CD4-positive, alpha-beta T cell treated with Interleukin-10 for 1 hour (primary cell): ENCODE data around the gene MAP7D1.

ENCODE experiments used
- DNase-seq: peaks from one replicate; pipeline ENCODE4 v3.0.0-alpha.2; 2020

MAP7D1 gene

DNA sequence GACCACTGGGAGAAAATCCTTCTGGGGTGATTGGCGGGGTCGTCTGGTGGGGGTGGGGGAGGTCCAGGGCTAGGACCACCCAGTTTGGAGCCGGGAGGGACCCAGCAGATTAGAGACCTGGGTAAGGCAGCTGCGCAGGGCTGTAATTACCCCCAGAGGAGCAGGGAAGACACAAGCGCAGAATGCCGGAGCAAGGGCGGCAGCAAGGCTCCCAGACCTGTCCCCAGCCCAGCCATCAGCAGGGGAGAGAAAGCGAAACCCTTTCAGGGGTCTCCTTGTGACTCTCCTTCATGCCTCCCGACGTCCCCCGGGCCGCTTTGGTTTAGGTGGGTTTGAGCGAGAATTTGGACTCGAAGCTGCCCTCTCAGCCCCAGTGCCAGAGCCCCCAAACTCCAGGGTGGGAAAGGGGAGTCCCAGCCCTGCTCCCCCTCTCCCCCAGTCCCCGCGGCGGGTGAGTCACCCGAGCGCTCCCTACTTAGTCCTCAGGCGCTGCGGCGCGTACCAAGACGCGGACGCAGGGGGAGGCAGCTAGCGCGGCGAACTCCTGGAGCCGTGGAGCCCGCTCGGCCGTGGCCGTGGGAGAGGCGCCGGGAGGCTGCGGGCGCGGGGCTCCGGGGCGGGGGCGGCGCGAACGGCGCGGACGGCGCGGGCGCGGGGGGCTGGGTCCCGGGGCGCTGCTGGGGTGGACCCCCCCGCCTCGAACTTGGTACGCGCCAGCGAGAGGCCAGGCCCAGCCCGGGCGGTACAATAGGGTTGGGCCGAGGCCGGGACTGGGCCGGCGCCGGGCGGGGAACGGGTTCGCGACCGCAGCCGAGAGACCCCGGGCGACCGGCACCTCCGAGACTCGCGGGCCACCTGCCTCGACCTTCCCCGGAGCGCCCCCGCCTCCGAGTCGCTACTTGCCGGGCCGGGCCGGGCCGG, at the start of gene MAP7D1:
MAP7D1 (plus strand) TSS at position 753 of the 921 bp plus-strand sequence. CDS start 258 bp downstream, outside the sequence.
- DNase-seq, result peak; percentile 88

DNA sequence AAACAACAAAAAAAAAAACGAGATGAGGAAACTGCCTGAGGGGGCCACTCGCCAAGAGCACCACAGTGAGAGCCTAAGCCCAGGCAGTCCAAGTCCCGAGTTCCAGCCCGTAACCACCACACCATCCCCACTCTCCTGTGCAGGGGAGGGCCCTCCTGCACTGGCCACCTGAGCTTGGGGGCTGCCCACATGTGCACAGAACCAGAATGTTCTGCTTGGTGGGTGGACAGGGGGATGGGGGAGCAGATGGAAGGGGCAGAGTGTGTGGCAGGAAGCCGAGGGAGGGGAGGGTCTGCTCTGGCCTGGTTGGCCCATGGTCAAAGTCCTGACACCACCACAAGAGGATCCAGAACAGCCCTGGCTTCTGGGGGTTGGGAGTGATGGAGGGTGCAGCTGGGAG, 49.7 kb upstream of the MAP7D1 start:
- DNase-seq, result no peak

DNA sequence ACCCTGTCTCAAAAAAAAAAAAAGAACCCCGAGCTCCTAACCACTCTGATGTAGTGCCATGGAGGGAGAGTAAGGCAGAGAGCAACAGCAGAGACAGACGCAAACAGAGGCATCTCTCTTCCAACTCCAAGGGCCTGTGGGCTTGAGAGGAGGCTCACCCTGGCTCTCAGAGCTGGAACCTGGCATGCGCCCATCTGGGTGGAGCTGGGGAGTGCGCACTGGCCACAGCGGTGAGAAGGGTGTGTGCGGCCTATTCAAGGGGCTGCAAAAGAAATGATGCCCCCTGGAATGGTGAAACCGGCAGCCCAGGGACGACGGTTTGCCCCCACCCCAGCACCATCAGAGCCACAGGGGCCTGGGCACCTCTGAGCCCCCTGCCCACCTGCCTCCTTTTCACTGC, 48.6 kb upstream of the MAP7D1 start:
- DNase-seq, result no peak

DNA sequence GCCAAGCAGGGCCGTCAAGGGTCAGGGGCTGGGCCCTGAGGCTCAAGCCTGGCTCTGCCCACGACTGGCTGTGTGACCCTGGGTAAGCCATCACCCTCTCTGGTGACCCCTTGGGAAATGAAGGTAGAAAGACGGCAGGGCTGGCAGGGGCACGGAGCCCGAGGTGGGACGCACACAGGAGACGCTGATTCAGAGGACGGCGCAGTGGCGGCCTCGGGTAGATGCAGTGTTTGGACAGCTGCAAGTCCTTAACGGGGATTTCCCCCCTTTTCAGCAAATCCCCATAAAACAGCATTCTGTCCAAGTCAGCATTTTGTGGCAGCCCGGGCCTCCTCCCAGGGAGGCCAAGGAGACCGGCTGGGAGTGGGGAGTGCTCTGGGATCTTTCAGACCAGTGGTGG, 47.6 kb upstream of the MAP7D1 start:
- DNase-seq, result no peak

DNA sequence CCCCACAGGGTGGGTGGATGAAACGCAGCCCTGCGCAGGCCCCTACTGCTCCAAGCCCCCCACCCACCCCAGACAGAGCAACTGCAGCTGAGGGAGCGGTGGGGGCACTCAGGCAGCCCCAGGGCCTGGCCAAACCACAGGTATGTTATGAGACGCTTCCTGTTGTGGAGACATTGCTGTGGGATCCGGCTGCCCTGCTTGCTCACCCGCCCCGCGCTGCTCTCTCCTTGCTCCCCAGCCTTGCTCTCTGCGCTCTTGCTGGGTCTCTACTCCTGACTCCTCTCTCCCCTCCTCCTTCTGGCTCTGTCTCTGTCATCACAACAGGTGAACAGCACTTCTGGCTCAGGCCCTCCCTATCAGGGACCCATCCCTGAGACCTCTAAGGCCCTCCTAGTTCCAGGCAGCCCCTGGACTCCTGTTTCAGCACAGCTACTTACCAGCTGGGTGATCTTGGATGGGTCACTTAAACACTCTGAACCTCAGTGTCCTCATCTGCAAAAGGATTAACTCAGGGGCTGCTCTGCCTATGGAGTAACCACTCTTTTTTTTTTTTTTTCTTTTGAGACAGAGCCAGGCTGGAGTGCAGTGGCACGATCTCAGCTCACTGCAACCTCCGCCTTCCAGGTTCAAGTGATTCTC, 46.8 kb upstream of the MAP7D1 start:
- DNase-seq, result peak; percentile 36

DNA sequence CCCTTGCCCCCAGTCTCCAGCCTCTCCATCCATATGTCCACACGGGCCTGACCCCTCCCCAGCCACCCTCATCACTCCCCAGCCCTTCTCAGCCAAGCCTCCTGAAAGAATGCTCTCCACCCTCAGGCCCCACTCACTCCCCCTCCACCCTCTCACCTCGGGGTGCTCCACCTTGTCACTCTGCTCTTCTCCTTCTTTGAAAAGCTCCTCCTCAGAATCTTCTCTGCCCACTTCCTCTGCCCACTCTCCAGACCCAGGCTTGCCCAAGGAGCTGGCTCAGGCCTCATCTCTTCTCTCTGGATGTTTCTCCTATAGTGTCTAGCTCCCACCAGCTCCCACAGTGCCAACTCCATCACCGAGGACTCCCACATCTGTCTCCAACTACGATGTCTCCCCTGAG, 44.8 kb upstream of the MAP7D1 start:
- DNase-seq, result no peak

DNA sequence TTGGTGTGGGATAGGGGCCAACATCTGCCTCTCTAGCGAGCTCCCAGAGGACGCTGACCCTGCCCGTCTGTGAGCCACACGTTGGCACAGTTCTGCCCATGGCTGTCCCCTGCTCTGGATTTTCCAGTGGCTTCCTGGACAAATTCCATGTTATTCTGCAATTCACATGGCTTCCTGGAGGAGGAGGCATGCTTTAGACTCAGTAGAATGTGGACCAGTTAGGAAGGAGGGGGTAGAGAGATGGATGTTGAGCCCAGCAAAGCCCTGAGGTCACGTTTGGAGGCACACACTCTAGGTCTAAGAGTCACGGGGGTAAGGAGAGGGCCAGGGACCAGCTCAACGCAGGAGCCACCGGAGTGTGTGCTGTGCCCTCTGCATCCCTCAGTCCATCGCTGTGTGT, 43.1 kb upstream of the MAP7D1 start:
- DNase-seq, result no peak

DNA sequence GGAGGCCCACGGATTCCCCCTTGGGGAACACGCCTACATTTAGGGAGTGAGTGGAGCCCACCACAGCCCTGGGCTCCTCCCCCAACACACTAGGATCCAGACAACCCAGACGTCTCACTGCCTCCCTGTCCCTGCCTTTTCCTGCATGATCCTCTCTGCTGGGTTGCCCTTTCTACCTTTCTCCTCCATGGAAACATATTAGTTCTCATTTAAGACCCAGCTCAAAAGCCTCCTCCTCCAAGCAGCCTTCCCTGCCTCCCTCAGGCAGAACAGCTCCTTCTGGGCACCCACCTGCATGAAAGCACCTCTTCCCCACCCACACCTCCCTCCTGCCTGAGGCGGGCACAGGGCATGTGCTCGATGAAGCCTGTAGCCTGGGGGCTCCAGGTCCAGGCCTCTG, 41.6 kb upstream of the MAP7D1 start:
- DNase-seq, result no peak

DNA sequence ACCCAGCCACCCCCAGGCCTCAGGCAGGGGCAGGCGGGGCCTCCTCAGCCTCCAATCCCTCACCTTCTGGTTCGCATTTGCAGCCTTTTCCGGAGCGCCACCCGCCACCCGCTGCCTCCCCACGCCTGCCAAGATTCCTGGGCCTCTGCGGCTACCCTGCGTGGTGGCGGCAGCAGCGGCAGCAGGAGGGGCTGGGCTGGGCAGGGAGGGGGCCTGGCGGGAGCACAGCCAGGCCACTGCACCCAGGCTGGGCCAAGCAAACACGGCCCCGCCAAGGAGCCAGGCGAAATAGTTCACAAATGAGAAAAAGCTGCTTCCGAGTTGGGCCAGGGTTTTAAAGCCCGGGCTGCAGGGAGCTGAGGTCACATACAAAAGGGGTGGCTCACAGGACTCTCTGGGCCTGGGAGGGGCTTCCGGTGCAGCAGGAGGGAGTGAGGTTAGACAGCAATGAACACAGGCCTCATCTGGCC, 40.7 kb upstream of the MAP7D1 start:
- no peak for DNase-seq

DNA sequence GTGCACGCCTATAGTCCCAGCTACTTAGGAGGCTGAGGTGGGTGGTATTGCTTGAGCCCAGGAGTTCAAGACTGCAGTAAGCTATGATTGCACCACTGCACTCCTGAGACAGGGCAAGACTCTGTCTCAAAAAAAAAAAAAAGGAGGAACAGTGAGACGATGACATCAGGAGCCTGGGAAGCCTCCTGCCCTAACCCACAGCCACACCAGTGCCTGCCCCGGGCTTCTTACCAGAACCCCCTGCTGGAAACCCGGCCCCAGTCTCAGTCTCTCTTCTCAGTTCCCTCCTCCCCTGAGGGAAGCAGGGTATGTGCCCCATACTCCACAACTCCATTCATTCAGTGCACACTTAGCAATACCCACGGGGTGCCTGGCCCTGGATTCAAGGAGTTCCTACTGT, 40.0 kb upstream of the MAP7D1 start:
- DNase-seq, result no peak

DNA sequence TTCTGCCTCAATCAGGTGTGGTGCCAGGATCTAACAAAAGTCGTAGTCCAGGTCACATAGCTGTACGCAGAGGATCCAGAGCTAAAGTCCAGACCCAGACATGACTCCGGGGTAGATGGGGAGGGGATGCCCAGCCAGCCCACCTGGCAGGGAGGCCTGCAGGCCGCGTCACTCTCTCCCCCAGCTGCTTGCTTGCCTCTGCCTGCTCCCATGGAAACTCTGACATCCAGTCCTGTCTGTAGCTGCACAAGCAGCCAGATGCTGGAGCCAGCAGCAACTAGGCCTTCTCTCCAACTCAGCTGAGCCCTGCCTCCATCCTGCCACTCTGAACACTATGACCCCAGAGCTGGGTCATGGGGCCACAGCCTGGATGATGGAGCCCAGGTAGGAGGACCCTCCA, 39.1 kb upstream of the MAP7D1 start:
- DNase-seq, result no peak

DNA sequence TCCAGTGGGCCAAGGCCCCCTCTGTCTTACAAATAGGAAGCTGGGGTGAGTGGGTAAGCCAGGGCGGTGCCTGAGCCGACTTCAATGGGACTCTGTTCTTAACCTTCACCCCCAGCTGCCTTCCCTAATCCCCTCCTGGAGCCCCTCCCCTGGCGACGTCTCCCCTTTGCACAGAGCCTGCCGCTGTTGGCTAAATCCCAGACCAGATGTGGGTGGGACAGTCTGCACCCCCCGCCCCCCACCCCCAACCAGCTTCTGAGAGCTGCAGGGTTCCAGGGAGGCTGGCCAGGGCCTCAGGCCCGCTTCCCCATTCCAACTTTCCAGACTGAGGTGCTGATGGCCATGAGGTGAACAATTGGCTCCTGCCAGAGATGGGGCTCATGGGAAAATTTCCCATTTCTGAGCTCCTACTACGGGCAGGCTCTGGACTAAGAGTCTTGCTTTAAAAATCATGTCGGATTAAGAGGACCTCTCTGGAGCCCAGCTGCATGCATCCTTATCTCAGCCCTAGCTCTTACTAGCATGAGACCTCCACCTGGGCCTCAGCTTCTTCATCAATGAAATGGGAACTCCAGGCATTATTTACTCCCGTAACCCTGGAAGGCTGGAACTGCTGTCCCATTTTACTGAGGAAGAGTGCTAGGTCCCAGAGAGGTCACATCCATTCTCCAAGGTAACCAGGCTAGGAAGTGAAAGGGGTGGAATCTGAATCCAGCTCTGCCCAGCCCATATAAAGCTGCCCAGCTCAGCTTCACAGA, 37.3 kb upstream of the MAP7D1 start:
- DNase-seq, result no peak

DNA sequence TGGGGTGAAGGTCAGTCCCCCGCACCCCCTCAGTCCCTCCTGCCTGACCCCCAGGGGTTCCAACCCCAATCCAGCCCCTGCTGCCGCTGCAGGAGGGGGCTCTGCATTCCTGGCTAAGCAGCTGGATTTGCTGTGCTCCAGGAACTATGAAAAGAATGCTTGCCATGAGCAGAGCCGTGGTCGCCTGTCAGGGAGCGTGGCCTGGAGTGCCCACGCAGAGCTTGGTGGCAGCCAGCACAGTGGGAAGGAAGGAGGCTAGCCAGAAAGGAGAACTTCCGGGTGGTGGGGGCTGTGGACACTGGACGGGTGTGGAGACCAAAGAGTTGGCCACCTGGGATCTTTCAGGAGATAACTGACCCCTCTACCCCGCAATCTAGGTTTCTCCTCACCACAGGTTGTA, 36.5 kb upstream of the MAP7D1 start:
- no peak for DNase-seq

DNA sequence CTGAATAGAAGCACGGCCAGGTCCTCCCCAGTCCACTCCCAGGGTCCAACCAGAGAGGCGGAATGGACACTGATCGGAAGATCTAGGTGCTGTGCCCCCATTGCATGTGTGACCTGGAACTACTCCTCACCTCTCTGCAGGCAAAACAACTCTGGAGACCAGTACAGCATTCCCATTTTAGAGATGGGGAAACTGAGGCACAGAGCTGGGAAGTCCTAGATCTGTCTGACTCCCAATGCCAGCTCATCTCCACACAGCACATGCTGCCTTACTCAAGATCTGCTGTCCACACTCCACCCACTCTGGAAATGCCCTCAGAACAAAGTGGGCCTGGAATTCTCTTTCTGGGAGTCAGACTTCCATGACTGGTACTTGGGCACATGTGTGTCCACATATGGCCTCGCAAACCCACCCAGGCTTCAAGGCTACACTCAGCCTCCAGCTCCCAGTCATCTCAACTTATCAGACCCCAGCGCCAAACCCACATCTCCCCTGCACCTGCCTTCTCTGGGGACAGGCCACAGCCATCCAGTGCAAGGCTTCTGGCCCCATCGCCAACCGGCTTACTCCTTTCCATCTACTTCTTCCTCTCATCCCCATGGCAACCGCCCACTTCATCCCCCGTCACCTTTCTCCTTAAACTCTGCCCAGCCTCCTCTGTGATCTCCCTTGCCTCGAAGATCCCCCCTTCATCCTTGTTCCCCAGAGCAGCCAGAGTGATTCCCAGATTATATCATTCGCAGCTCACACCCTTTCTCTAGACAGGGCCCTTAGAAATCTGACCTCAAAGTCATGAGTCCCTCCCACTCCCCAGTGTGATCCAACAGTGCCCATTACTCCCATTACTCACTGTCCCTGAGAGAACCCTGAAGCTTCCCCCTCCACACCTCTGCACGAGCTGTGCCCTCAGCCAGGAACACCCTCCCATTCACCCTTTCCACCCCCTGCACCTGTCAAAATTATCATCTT, 33.6 kb upstream of the MAP7D1 start:
- DNase-seq, result no peak

DNA sequence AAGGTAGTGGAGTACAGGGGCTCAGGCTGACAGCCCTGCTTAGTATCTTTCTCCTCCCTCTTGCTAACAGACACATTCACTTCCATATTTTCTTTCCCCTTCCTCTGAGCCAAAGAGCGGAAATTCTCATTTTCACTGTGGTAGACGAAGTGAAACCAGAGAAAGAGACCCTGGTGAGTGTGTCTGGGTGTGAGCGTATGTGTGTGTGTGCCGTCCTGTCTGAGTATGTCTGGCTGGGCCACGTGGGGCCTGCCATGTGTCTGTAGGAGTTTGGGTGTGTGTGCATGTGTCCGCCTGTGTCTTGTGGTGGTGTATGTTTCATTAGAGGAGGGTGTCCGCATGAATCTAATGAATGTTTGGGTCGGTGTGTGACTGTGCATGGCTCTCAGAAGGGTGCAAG, 32.6 kb upstream of the MAP7D1 start:
- peak; percentile 35 for DNase-seq

DNA sequence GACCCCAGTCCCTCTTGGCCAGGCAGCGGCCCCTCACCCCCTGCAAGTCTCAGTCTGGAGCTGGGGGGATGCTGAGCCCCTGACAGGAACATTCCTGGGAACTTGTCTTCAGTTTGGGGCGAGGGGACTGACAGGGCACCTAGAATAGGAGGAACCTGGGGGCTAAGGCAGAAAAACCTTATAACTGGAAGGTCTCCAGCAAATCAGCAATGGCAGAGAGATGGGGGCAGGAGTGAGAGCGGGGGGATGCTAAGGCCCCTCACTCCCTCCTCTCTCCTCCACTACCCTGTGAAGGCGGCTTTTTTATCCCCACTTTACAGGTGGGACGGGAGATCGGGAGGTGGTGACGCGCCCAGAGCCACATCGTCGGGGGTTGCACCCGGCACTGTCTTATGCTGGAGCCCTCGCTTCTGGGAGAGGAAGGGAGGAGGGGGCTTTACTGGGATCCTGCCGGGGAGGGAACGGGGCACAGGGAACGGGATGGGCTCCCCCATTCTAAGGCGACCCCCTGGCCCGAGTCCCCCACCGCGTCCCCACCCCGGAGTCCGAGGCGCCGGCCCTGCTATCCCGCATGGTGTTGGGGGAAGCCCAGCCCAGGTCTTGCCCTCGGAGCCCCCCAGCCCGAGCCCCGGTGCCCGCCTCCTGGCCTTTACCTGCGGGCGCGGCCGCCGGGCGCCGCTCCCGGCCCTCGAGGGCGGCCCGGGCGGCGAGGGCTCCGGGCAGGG, 31.4 kb upstream of the MAP7D1 start:
- no peak for DNase-seq

DNA sequence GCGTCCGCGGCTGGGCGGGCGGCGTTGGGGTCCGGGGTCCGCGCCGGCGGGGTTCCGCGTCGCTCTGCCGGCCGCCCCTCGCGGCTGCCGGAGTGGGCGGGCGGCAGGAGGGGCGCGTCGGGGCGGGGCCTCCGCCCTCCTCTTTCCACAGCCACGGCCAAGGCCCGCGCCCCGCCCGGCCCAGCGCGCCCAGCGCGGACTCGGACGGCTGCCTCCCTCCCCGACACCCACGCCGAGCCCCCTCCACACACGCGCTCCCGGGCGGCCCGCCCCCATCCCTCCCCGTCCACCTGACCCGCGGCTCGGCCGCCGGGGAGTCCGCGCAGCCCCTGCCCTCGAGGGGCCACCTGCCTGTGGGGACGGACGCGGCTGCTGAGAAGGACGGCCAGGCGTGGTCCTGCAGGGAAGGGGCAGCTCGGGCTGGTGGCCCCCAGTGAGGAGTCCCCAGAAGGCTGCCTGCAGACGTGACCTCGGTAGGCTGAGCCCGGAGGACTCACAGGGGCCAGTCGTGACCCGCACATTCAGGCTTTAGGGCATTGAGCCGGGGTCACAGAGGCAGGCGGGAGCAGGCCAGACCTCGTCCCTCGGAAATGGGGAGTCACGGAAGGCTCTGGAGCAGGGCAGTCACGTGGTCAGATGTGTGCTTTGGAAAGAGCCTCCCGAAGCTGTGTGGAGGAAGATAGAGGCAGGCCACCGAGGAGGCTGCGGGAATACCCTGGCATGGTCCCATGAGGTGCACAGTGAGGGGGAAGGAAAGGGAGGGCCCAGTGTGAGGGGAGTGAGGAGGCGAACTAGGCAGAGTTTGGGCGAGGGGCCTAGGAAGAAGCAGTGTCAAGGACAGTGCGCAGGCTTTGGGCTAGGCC, 30.6 kb upstream of the MAP7D1 start, which contains the start of gene COL8A2:
COL8A2 (minus strand) TSS at position 94 of the 863 bp plus-strand sequence. CDS start 24,980 bp downstream, outside the sequence.
- no peak for DNase-seq

DNA sequence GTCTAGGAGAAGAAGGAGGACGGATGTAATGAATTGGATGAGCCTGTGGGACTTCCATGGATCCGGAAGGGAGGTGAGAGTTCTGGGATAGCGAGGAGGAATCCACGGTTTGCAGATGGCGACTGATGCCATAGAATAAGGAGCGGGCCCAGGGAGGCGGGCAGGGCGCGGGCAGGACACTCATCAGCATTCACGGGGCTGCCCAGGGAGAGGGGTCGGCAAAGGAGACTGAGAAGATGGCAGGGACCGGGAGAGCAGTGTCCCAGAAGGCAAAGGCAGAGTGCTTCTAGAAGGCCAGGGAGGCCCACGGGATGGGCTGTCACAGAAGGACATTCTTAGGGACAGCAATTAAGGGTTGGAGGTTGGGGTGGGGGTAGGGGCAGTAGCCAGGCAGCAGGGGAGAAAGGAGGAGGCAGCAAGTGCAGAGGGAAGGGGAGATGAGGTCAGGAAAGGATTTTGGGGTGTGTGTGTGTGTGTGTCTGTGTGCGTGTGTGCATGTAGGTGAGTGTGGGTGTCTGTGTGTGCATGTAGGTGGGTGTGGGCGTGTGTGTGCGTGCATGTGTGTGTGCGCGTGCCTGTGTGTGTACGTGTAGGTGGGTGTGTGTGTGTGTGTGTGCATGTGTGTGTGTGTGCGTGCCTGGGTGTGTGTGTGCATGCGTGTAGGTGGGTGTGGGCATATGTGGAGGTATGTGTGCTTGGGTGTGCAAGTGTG, 29.8 kb upstream of the MAP7D1 start:
- DNase-seq, result no peak

DNA sequence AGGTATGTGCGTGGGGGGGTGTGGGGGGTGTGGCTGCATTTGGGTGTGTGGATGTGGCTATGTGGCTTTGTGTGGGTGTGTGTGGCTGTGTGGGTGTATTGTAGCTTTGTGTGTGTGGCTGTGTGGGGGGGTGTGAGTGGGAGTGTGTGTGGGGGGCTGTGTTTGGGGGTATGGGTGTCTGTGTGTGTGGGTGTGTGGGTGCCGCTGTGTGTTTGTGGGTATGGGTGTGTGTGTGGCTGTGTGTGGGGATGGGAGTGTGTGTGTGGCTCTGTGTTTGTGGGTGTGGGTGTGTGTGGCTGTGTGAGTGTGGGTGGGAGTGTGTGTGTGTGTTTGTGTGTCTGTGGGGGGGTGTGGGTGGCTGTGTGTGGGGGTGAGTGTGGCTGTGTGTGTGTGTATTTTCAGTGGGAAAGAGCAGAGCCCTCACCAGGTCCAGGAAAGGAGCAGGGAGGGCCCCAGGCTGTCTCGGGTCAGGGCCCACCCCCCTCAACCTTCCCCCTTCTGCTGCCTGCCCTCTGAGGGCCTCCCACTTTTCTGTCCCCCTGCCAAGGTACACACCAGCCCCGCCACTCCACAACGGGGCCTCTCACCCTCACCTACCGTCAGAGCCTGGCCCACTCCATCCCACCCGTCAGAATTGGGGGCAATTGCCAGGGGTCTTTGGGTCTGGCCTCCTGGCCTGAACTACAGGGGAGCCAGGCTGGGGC, 29.0 kb upstream of the MAP7D1 start:
- no peak for DNase-seq
